Activated T-helper 1 cell treated with anti-CD3 and anti-CD28 coated beads, Interleukin-12 subunit alpha, Interleukin-12 subunit beta, Interleukin-2, Interleukin-4 antibody, amounts not matched to agents 30 ng/mL and 10 ng/mL and 1 ng/mL, durations not matched to agents 14 hours and 24 hours and 36 hours (primary cell): ENCODE data around the gene PRLHR. TPM values are rescaled to one million over a fixed set of nuclear protein-coding genes. Genes with fewer than 3 reads are reported as not detected.

Source experiments
- DNase-seq: peaks from one replicate; pipeline ENCODE4 v3.0.0; 2021; ENCODE audit warnings: low spot score
- H3K27ac Mint-ChIP-seq: one replicate; pipeline ENCODE4 v1.8.0; 2021; ENCODE audit warnings: mild to moderate bottlenecking, mixed read lengths
- H3K27me3 Mint-ChIP-seq: one replicate; pipeline ENCODE4 v1.8.0; 2022; ENCODE audit warnings: mild to moderate bottlenecking, moderate library complexity, mixed read lengths; ENCODE audit not compliant: insufficient read depth
- H3K36me3 Mint-ChIP-seq: one replicate; pipeline ENCODE4 v1.8.0; 2021; ENCODE audit warnings: low read depth, mixed read lengths
- H3K4me1 Mint-ChIP-seq: one replicate; pipeline ENCODE4 v1.8.0; 2021; ENCODE audit warnings: low read depth, mixed read lengths
- H3K4me3 Mint-ChIP-seq: one replicate; pipeline ENCODE4 v1.8.0; 2021; ENCODE audit warnings: mild to moderate bottlenecking, moderate library complexity, mixed read lengths
- H3K9me3 Mint-ChIP-seq: one replicate; pipeline ENCODE4 v1.8.0; 2021; ENCODE audit warnings: mixed read lengths
- intact Hi-C: fragments of 100-400 bp; cut with micrococcal nuclease; formaldehyde crosslinking; loops from one replicate; pipeline ENCODE4 v1.15.1; 2024
- total RNA-seq: library from RNA; stranded (reverse); gene quantifications from 2 replicates; pipeline ENCODE4 v1.2.3, GENCODE V29; 2022

Gene PRLHR
- total RNA-seq, 1 donor from 2014 or later = not detected

- intact Hi-C loops = no loop called here
- H3K4me3 Mint-ChIP-seq = no peak overlapping the region
Measured at GRCh38 chr10:118583611-118584010, 11.8 kb downstream of the PRLHR start.

GRCh38 chr10:118582511-118582910 lies 12.9 kb downstream of the PRLHR start:
- intact Hi-C loops = no loop called here
- Mint-ChIP-seq H3K27ac (no peak overlapping the region), H3K36me3 (no peaks in the 10 kb centered on the region), H3K27me3 (peaks cover 5% of the 10 kb centered on the region), H3K4me1 (no peaks in the 10 kb centered on the region), H3K4me3 (no peak overlapping the region), H3K9me3 (no peaks in the 10 kb centered on the region)
- no peak for DNase-seq

More at GRCh38 chr10:118583611-118584010, 11.8 kb downstream of the PRLHR start:
- Mint-ChIP-seq H3K9me3 (no peaks in the 10 kb centered on the region), H3K4me1 (no peaks in the 10 kb centered on the region), H3K36me3 (no peaks in the 10 kb centered on the region), H3K27me3 (peaks cover 2% of the 10 kb centered on the region), H3K27ac (no peak overlapping the region)
- no peak for DNase-seq

- intact Hi-C loops = no loop called here
- peaks cover 5% of the 10 kb centered on the region for H3K27me3 Mint-ChIP-seq
- no peak overlapping the region for H3K4me3 Mint-ChIP-seq
- H3K36me3 Mint-ChIP-seq = no peaks in the 10 kb centered on the region
- no peak for DNase-seq
- no peaks in the 10 kb centered on the region for H3K9me3 Mint-ChIP-seq
- H3K27ac Mint-ChIP-seq = no peak overlapping the region
- no peaks in the 10 kb centered on the region for H3K4me1 Mint-ChIP-seq
Measured at GRCh38 chr10:118581340-118581739, 14.1 kb downstream of the PRLHR start.

- no peak overlapping the region for H3K27ac Mint-ChIP-seq
- intact Hi-C loops = no loop called here
- peaks cover 5% of the 10 kb centered on the region for H3K27me3 Mint-ChIP-seq
- no peak overlapping the region for H3K4me3 Mint-ChIP-seq
- no peaks in the 10 kb centered on the region for H3K4me1 Mint-ChIP-seq
- no peaks in the 10 kb centered on the region for H3K36me3 Mint-ChIP-seq
- no peaks in the 10 kb centered on the region for H3K9me3 Mint-ChIP-seq
- no peak for DNase-seq
Measured at GRCh38 chr10:118580702-118581101, 14.7 kb downstream of the PRLHR start.

- DNase-seq = no peak
- intact Hi-C loops = no loop called here
- Mint-ChIP-seq H3K9me3 (no peaks in the 10 kb centered on the region), H3K27me3 (peaks cover 3% of the 10 kb centered on the region), H3K4me1 (no peaks in the 10 kb centered on the region), H3K36me3 (no peaks in the 10 kb centered on the region), H3K4me3 (no peak overlapping the region), H3K27ac (no peak overlapping the region)
Measured at GRCh38 chr10:118573512-118573911, 21.9 kb downstream of the PRLHR start.

GRCh38 chr10:118572256-118573041 lies 23.0 kb downstream of the PRLHR start:
- Mint-ChIP-seq H3K36me3 (no peaks in the 10 kb centered on the region), H3K4me1 (no peaks in the 10 kb centered on the region), H3K4me3 (no peak overlapping the region), H3K27ac (no peak overlapping the region), H3K27me3 (no peaks in the 10 kb centered on the region), H3K9me3 (no peaks in the 10 kb centered on the region)
- intact Hi-C loops = no loop called here
- DNase-seq = no peak

GRCh38 chr10:118571123-118571522 lies 24.3 kb downstream of the PRLHR start:
- Mint-ChIP-seq H3K36me3 (no peaks in the 10 kb centered on the region), H3K4me3 (no peak overlapping the region), H3K27ac (no peak overlapping the region), H3K27me3 (peaks cover 4% of the 10 kb centered on the region), H3K9me3 (no peaks in the 10 kb centered on the region), H3K4me1 (no peaks in the 10 kb centered on the region)
- no peak for DNase-seq
- intact Hi-C loops = no loop called here

- Mint-ChIP-seq H3K4me3 (no peak overlapping the region), H3K9me3 (no peaks in the 10 kb centered on the region)
- no peak for DNase-seq
Measured at GRCh38 chr10:118570591-118570990, 24.9 kb downstream of the PRLHR start.

GRCh38 chr10:118569882-118570252 lies 25.6 kb downstream of the PRLHR start:
- Mint-ChIP-seq H3K4me3 (no peak overlapping the region), H3K9me3 (no peaks in the 10 kb centered on the region), H3K4me1 (no peaks in the 10 kb centered on the region), H3K36me3 (no peaks in the 10 kb centered on the region), H3K27ac (no peak overlapping the region), H3K27me3 (peaks cover 4% of the 10 kb centered on the region)
- intact Hi-C loops = loop anchor here (2.0 kb wide), 1 partner anchor 461 kb away; no protein-coding TSS in a partner anchor
- DNase-seq = no peak

More at GRCh38 chr10:118570591-118570990, 24.9 kb downstream of the PRLHR start:
- intact Hi-C loops = no loop called here
- Mint-ChIP-seq H3K36me3 (no peaks in the 10 kb centered on the region), H3K4me1 (no peaks in the 10 kb centered on the region), H3K27me3 (peaks cover 4% of the 10 kb centered on the region), H3K27ac (no peak overlapping the region)

- no peaks in the 10 kb centered on the region for H3K9me3 Mint-ChIP-seq
- no peaks in the 10 kb centered on the region for H3K4me1 Mint-ChIP-seq
- no peaks in the 10 kb centered on the region for H3K36me3 Mint-ChIP-seq
- DNase-seq = no peak
- H3K27me3 Mint-ChIP-seq = peaks cover 4% of the 10 kb centered on the region
- intact Hi-C loops = loop anchor here (2.0 kb wide), 1 partner anchor 461 kb away; no protein-coding TSS in a partner anchor
- H3K27ac Mint-ChIP-seq = no peak overlapping the region
- no peak overlapping the region for H3K4me3 Mint-ChIP-seq
Measured at GRCh38 chr10:118569241-118569881, 26.1 kb downstream of the PRLHR start.

GRCh38 chr10:118568327-118568848 lies 27.1 kb downstream of the PRLHR start:
- intact Hi-C loops = loop anchor here (1.0 to 2.0 kb wide), 3 partner anchors 153 to 462 kb away; no protein-coding TSS in a partner anchor
- DNase-seq = peak; percentile 40
- peak overlapping the region; percentile 5 for H3K4me3 Mint-ChIP-seq
- no peaks in the 10 kb centered on the region for H3K36me3 Mint-ChIP-seq
- H3K9me3 Mint-ChIP-seq = no peaks in the 10 kb centered on the region
- H3K4me1 Mint-ChIP-seq = no peaks in the 10 kb centered on the region
- no peak overlapping the region for H3K27ac Mint-ChIP-seq
- H3K27me3 Mint-ChIP-seq = peaks cover 4% of the 10 kb centered on the region

GRCh38 chr10:118567701-118568248 lies 27.7 kb downstream of the PRLHR start:
- peaks cover 4% of the 10 kb centered on the region for H3K27me3 Mint-ChIP-seq
- no peak overlapping the region for H3K27ac Mint-ChIP-seq
- no peaks in the 10 kb centered on the region for H3K36me3 Mint-ChIP-seq
- intact Hi-C loops = loop anchor here (1.0 to 2.0 kb wide), 3 partner anchors 154 to 463 kb away; no protein-coding TSS in a partner anchor
- H3K4me1 Mint-ChIP-seq = no peaks in the 10 kb centered on the region
- DNase-seq = no peak
- no peak overlapping the region for H3K4me3 Mint-ChIP-seq
- no peaks in the 10 kb centered on the region for H3K9me3 Mint-ChIP-seq

- Mint-ChIP-seq H3K27me3 (peaks cover 7% of the 10 kb centered on the region), H3K36me3 (no peaks in the 10 kb centered on the region), H3K4me1 (no peaks in the 10 kb centered on the region), H3K27ac (no peak overlapping the region), H3K4me3 (no peak overlapping the region), H3K9me3 (no peaks in the 10 kb centered on the region)
- no peak for DNase-seq
- intact Hi-C loops = no loop called here
Measured at GRCh38 chr10:118566911-118567310, 28.5 kb downstream of the PRLHR start.
